WTC11 (cell line): ENCODE data around the gene CHORDC1. TPM values are rescaled to one million over a fixed set of nuclear protein-coding genes. Genes with fewer than 3 reads are reported as not detected.

Source experiments
- ATAC-seq: fragments of 200-7000 bp; cut with Tn5 transposase; 2 replicates; pipeline ENCODE4 v1.10.0; 2021; ENCODE audit warnings: mild to moderate bottlenecking, moderate library complexity
- CTCF ChIA-PET: fragments of 300-600 bp; sonication (Branson Sonifier 250); formaldehyde crosslinking; loops from one replicate; lab custom pipeline; 2021; ENCODE audit warnings: antibody characterized with exemption; lab: Charles Lee
- POLR2A ChIA-PET: fragments of 350-600 bp; sonication (Branson Sonifier 250); formaldehyde crosslinking; loops from one replicate; lab custom pipeline; 2021; ENCODE audit warnings: antibody characterized with exemption; lab: Charles Lee
- DNase-seq: peaks from one replicate; pipeline ENCODE4 v3.0.0; 2021; ENCODE audit warnings: low spot score
- H3K27ac Mint-ChIP-seq: 2 replicates; pipeline ENCODE4 v1.8.0; 2021; ENCODE audit warnings: mixed read lengths
- H3K27me3 Mint-ChIP-seq: 2 replicates; pipeline ENCODE4 v1.8.0; 2021; ENCODE audit warnings: low read depth, mild to moderate bottlenecking, moderate library complexity, mixed read lengths
- H3K36me3 Mint-ChIP-seq: 2 replicates; pipeline ENCODE4 v1.8.0; 2021; ENCODE audit warnings: mixed read lengths
- H3K4me1 Mint-ChIP-seq: 2 replicates; pipeline ENCODE4 v1.8.0; 2022; ENCODE audit warnings: mixed read lengths
- H3K4me3 Mint-ChIP-seq: 2 replicates; pipeline ENCODE4 v1.8.0; 2021; ENCODE audit warnings: mild to moderate bottlenecking, moderate library complexity, mixed read lengths
- H3K9me3 Mint-ChIP-seq: 2 replicates; pipeline ENCODE4 v1.8.0; 2021; ENCODE audit warnings: mixed read lengths
- JAZF1 ChIP-seq: fragments of 250-450 bp; sonication (Bioruptor Pico); IDR thresholded peaks from 2 replicates; pipeline ENCODE4 v1.9.0; 2021; ENCODE audit warnings: moderate library complexity, mild to moderate bottlenecking, inconsistent platforms
- MXD4 ChIP-seq: fragments of 250-450 bp; sonication (Bioruptor Pico); IDR thresholded peaks from 2 replicates; pipeline ENCODE4 v1.8.0; 2021; ENCODE audit warnings: mild to moderate bottlenecking, moderate library complexity, borderline replicate concordance
- NFE2L1 ChIP-seq: sonication (generic); formaldehyde crosslinking; IDR thresholded peaks from 2 replicates; pipeline ENCODE4 v1.8.1; 2023; ENCODE audit warnings: missing genetic modification reagents
- NR1H2 ChIP-seq: sonication (generic); formaldehyde crosslinking; IDR thresholded peaks from 2 replicates; pipeline ENCODE4 v1.9.0; 2021; ENCODE audit warnings: mild to moderate bottlenecking, moderate library complexity, missing genetic modification reagents
- PREB ChIP-seq: sonication (generic); formaldehyde crosslinking; IDR thresholded peaks from 2 replicates; pipeline ENCODE4 v1.8.1; 2022; ENCODE audit warnings: mild to moderate bottlenecking, missing genetic modification reagents, moderate library complexity, borderline replicate concordance
- RORB ChIP-seq: fragments of 250-450 bp; sonication (Bioruptor Pico); IDR thresholded peaks from 2 replicates; pipeline ENCODE4 v1.9.0; 2021; ENCODE audit warnings: mild to moderate bottlenecking
- SMAD4 ChIP-seq: sonication (generic); formaldehyde crosslinking; IDR thresholded peaks from 2 replicates; pipeline ENCODE4 v1.8.0; 2022; ENCODE audit warnings: mild to moderate bottlenecking, missing genetic modification reagents
- TCF7 ChIP-seq: sonication (generic); formaldehyde crosslinking; IDR thresholded peaks from 2 replicates; pipeline ENCODE4 v1.8.0; 2022; ENCODE audit warnings: mild to moderate bottlenecking, low read depth, missing genetic modification reagents, moderate library complexity
- ZNF138 ChIP-seq: sonication (generic); formaldehyde crosslinking; conservative IDR thresholded peaks from 2 replicates; pipeline ENCODE4 v1.8.1; 2022; ENCODE audit warnings: mild to moderate bottlenecking, moderate library complexity, missing genetic modification reagents
- ZNF219 ChIP-seq: sonication (generic); formaldehyde crosslinking; IDR thresholded peaks from 2 replicates; pipeline ENCODE4 v1.8.0; 2023; ENCODE audit warnings: missing genetic modification reagents, mild to moderate bottlenecking, borderline replicate concordance
- ZNF232 ChIP-seq: sonication (generic); formaldehyde crosslinking; IDR thresholded peaks from 2 replicates; pipeline ENCODE4 v1.8.0; 2022; ENCODE audit warnings: mild to moderate bottlenecking, missing genetic modification reagents
- ZNF512 ChIP-seq: sonication (generic); formaldehyde crosslinking; IDR thresholded peaks from 2 replicates; pipeline ENCODE4 v1.8.1; 2022; ENCODE audit warnings: missing genetic modification reagents, borderline replicate concordance
- ZNF671 ChIP-seq: fragments of 250-450 bp; sonication (Bioruptor Pico); IDR thresholded peaks from 2 replicates; pipeline ENCODE4 v1.8.0; 2021; ENCODE audit warnings: mild to moderate bottlenecking
- total RNA-seq: library from RNA; stranded (reverse); gene quantifications from 3 replicates; pipeline ENCODE4 v1.2.3, GENCODE V29; 2021
- TF ChIP-seq, protein P1 (sequence below): sonication (generic); formaldehyde crosslinking; IDR thresholded peaks from 2 replicates; pipeline ENCODE4 v1.8.1; 2023; ENCODE audit warnings: mild to moderate bottlenecking, moderate library complexity, missing genetic modification reagents
- TF ChIP-seq, protein P2 (sequence below): sonication (generic); formaldehyde crosslinking; IDR thresholded peaks from 2 replicates; pipeline ENCODE4 v1.8.1; 2023; ENCODE audit warnings: mild to moderate bottlenecking, missing genetic modification reagents, borderline replicate concordance
- TF ChIP-seq, protein P3 (sequence below): sonication (generic); formaldehyde crosslinking; IDR thresholded peaks from 2 replicates; pipeline ENCODE4 v1.8.0; 2023; ENCODE audit warnings: missing genetic modification reagents, mild to moderate bottlenecking, borderline replicate concordance
- TF ChIP-seq, protein P4 (sequence below): sonication (generic); formaldehyde crosslinking; IDR thresholded peaks from 2 replicates; pipeline ENCODE4 v1.8.1; 2022; ENCODE audit warnings: low read depth, missing genetic modification reagents, borderline replicate concordance

The CHORDC1 gene
- total RNA-seq, 1 experiment from 2014 or later = 71.8 TPM

- TF ChIP-seq, protein P1, sequence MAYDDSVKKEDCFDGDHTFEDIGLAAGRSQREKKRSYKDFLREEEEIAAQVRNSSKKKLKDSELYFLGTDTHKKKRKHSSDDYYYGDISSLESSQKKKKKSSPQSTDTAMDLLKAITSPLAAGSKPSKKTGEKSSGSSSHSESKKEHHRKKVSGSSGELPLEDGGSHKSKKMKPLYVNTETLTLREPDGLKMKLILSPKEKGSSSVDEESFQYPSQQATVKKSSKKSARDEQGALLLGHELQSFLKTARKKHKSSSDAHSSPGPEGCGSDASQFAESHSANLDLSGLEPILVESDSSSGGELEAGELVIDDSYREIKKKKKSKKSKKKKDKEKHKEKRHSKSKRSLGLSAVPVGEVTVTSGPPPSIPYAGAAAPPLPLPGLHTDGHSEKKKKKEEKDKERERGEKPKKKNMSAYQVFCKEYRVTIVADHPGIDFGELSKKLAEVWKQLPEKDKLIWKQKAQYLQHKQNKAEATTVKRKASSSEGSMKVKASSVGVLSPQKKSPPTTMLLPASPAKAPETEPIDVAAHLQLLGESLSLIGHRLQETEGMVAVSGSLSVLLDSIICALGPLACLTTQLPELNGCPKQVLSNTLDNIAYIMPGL (CRISPR knock-in tag) = no peak
- no peak for TF ChIP-seq ZNF512 (CRISPR knock-in tag)
- no peak for TF ChIP-seq NR1H2 (CRISPR knock-in tag)
- TF ChIP-seq, protein P2, sequence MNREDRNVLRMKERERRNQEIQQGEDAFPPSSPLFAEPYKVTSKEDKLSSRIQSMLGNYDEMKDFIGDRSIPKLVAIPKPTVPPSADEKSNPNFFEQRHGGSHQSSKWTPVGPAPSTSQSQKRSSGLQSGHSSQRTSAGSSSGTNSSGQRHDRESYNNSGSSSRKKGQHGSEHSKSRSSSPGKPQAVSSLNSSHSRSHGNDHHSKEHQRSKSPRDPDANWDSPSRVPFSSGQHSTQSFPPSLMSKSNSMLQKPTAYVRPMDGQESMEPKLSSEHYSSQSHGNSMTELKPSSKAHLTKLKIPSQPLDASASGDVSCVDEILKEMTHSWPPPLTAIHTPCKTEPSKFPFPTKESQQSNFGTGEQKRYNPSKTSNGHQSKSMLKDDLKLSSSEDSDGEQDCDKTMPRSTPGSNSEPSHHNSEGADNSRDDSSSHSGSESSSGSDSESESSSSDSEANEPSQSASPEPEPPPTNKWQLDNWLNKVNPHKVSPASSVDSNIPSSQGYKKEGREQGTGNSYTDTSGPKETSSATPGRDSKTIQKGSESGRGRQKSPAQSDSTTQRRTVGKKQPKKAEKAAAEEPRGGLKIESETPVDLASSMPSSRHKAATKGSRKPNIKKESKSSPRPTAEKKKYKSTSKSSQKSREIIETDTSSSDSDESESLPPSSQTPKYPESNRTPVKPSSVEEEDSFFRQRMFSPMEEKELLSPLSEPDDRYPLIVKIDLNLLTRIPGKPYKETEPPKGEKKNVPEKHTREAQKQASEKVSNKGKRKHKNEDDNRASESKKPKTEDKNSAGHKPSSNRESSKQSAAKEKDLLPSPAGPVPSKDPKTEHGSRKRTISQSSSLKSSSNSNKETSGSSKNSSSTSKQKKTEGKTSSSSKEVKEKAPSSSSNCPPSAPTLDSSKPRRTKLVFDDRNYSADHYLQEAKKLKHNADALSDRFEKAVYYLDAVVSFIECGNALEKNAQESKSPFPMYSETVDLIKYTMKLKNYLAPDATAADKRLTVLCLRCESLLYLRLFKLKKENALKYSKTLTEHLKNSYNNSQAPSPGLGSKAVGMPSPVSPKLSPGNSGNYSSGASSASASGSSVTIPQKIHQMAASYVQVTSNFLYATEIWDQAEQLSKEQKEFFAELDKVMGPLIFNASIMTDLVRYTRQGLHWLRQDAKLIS (CRISPR knock-in tag) = no peak
- TF ChIP-seq, all 79 proteins: peak for 0
These were observed 42.9 kb downstream of the CHORDC1 start (continued) for GRCh38 chr11:90179923-90180322.

GRCh38 chr11:90178751-90179150, 44.1 kb downstream of the CHORDC1 start:
- H3K4me1 Mint-ChIP-seq = no peaks in the 10 kb centered on the region
- no peaks in the 10 kb centered on the region for H3K27me3 Mint-ChIP-seq
- ATAC-seq = no peak
- H3K4me3 Mint-ChIP-seq = no peak overlapping the region
- DNase-seq = no peak
- CTCF ChIA-PET = no interaction called here
- TF ChIP-seq, protein P3, sequence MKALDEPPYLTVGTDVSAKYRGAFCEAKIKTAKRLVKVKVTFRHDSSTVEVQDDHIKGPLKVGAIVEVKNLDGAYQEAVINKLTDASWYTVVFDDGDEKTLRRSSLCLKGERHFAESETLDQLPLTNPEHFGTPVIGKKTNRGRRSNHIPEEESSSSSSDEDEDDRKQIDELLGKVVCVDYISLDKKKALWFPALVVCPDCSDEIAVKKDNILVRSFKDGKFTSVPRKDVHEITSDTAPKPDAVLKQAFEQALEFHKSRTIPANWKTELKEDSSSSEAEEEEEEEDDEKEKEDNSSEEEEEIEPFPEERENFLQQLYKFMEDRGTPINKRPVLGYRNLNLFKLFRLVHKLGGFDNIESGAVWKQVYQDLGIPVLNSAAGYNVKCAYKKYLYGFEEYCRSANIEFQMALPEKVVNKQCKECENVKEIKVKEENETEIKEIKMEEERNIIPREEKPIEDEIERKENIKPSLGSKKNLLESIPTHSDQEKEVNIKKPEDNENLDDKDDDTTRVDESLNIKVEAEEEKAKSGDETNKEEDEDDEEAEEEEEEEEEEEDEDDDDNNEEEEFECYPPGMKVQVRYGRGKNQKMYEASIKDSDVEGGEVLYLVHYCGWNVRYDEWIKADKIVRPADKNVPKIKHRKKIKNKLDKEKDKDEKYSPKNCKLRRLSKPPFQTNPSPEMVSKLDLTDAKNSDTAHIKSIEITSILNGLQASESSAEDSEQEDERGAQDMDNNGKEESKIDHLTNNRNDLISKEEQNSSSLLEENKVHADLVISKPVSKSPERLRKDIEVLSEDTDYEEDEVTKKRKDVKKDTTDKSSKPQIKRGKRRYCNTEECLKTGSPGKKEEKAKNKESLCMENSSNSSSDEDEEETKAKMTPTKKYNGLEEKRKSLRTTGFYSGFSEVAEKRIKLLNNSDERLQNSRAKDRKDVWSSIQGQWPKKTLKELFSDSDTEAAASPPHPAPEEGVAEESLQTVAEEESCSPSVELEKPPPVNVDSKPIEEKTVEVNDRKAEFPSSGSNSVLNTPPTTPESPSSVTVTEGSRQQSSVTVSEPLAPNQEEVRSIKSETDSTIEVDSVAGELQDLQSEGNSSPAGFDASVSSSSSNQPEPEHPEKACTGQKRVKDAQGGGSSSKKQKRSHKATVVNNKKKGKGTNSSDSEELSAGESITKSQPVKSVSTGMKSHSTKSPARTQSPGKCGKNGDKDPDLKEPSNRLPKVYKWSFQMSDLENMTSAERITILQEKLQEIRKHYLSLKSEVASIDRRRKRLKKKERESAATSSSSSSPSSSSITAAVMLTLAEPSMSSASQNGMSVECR (CRISPR knock-in tag) = no peak
- no peak for TF ChIP-seq JAZF1 (CRISPR knock-in tag)
- TF ChIP-seq ZNF138 (CRISPR knock-in tag) = no peak
- TF ChIP-seq PREB (CRISPR knock-in tag) = no peak
- TF ChIP-seq, protein P4, sequence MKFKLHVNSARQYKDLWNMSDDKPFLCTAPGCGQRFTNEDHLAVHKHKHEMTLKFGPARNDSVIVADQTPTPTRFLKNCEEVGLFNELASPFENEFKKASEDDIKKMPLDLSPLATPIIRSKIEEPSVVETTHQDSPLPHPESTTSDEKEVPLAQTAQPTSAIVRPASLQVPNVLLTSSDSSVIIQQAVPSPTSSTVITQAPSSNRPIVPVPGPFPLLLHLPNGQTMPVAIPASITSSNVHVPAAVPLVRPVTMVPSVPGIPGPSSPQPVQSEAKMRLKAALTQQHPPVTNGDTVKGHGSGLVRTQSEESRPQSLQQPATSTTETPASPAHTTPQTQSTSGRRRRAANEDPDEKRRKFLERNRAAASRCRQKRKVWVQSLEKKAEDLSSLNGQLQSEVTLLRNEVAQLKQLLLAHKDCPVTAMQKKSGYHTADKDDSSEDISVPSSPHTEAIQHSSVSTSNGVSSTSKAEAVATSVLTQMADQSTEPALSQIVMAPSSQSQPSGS (CRISPR knock-in tag) = no peak
- TF ChIP-seq NFE2L1 (CRISPR knock-in tag) = no peak
- TF ChIP-seq ZNF219 = no peak
- TF ChIP-seq MXD4 (CRISPR knock-in tag) = no peak
- no peak for TF ChIP-seq RORB (CRISPR knock-in tag)
- no peak for TF ChIP-seq ZNF232
- no peak for TF ChIP-seq ZNF671
- TF ChIP-seq TCF7 = no peak
- TF ChIP-seq SMAD4 (CRISPR knock-in tag) = no peak
- no peaks in the 10 kb centered on the region for H3K9me3 Mint-ChIP-seq
- no peaks in the 10 kb centered on the region for H3K36me3 Mint-ChIP-seq
- POLR2A ChIA-PET = no interaction called here
- no peak overlapping the region for H3K27ac Mint-ChIP-seq
